ENCODE measurements around the gene RNF14.
A peak's percentile ranks its signal among the peaks of the same experiment; 100 is the strongest.
"Not testable (repeated sequence)": the region's sequence is repeated elsewhere in the genome, so short reads cannot be mapped to it uniquely, and the experiment has no call there.

The RNF14 gene

GRCh38 chr5:141968914-141969608 lies at the start of gene RNF14:
Gene RNF14, plus strand, starts transcription at chr5:141969105. Its CDS starts 4,484 bp downstream, at chr5:141973589.
- peak; percentile 96 for DNase-seq (ENCODE audit: low read depth)
- peak within 1 kb of the TSS; percentile 88 for H3K4me3 ChIP-seq (ENCODE audit: low read length)
- peak; percentile 61 for TF ChIP-seq CTCF (IDR thresholded peaks at IDR 0.05; ENCODE audit: insufficient read depth, low read depth, low read length, missing control alignments)

- no peak overlapping the region for H3K4me3 ChIP-seq (ENCODE audit: low read length)
- DNase-seq (ENCODE audit: low read depth), result no peak
- TF ChIP-seq CTCF (IDR thresholded peaks at IDR 0.05; ENCODE audit: insufficient read depth, low read depth, low read length, missing control alignments), result no peak
Observed at GRCh38 chr5:141919218-141920119, 49.4 kb upstream of the RNF14 start.

- no peak overlapping the region for H3K4me3 ChIP-seq (ENCODE audit: low read length)
- no peak for TF ChIP-seq CTCF (IDR thresholded peaks at IDR 0.05; ENCODE audit: insufficient read depth, low read depth, low read length, missing control alignments)
- DNase-seq (ENCODE audit: low read depth), result no peak
Observed at GRCh38 chr5:141920771-141921170, 48.1 kb upstream of the RNF14 start.

- DNase-seq (ENCODE audit: low read depth), result not testable (repeated sequence)
- peak overlapping the region; percentile 62 for H3K4me3 ChIP-seq (ENCODE audit: low read length)
Observed at GRCh38 chr5:141922827-141923447, 46.0 kb upstream of the RNF14 start.

- peak within 1 kb of the TSS; percentile 62 for H3K4me3 ChIP-seq (ENCODE audit: low read length)
- DNase-seq (ENCODE audit: low read depth), result peak; percentile 93
- no peak for TF ChIP-seq CTCF (IDR thresholded peaks at IDR 0.05; ENCODE audit: insufficient read depth, low read depth, low read length, missing control alignments)
Observed at GRCh38 chr5:141923448-141924313, 45.2 kb upstream of the RNF14 start, which contains the start of gene DELE1. Gene DELE1, plus strand, starts transcription at chr5:141923871. Its CDS starts 71 bp downstream, at chr5:141923942.

- no peak for DNase-seq (ENCODE audit: low read depth)
- no peak for TF ChIP-seq CTCF (IDR thresholded peaks at IDR 0.05; ENCODE audit: insufficient read depth, low read depth, low read length, missing control alignments)
- H3K4me3 ChIP-seq (ENCODE audit: low read length), result no peak overlapping the region
Observed at GRCh38 chr5:141926434-141926833, 42.5 kb upstream of the RNF14 start.

Data from epithelial cell of esophagus (primary cell).